HEK293 (cell line): ENCODE measurements around the gene PPP6R3.

Source experiments
- CTCF ChIA-PET: fragments of 350-600 bp; formaldehyde crosslinking; extraction: SDS; loops from one replicate; lab custom pipeline; 2021; ENCODE audit warnings: antibody characterized with exemption; lab: Yijun Ruan, JAX
- POLR2A ChIA-PET: fragments of 300-600 bp; formaldehyde crosslinking; extraction: SDS; loops from one replicate; lab custom pipeline; 2020; ENCODE audit warnings: antibody characterized with exemption, inconsistent platforms; lab: Yijun Ruan, JAX
- H3K27ac ChIP-seq: fragments of 200-500 bp; sonication (Bioruptor generic); 2 replicates; pipeline ENCODE4 v1.5.1; 2014; ENCODE audit warnings: low read depth, low read length, control low read depth, inconsistent platforms; ENCODE audit errors: extremely low read depth
- H3K36me3 ChIP-seq, 2 experiments: fragments of 200-500 bp in 1 of 2; sonication (Bioruptor generic) in 1 of 2; 1 replicate in 1 of 2; 2 replicates in 1 of 2; pipeline ENCODE4 v1.5.1; 2014 to 2017; ENCODE audit warnings: inconsistent platforms in 2 of 2, low read length in 2 of 2; ENCODE audit not compliant: control insufficient read depth in 2 of 2, insufficient read depth in 1 of 2
- H3K4me1 ChIP-seq: fragments of 200-500 bp; sonication (Bioruptor generic); 2 replicates; pipeline ENCODE4 v1.5.1; 2014; ENCODE audit warnings: mild to moderate bottlenecking, low read length, inconsistent platforms; ENCODE audit not compliant: control insufficient read depth, insufficient read depth
- H3K4me3 ChIP-seq: 2 replicates; pipeline ENCODE4 v1.5.1; 2011; ENCODE audit warnings: low read depth, mild to moderate bottlenecking, control low read depth, low read length, moderate library complexity
- H3K9me3 ChIP-seq: fragments of 200-500 bp; sonication (Bioruptor generic); 2 replicates; pipeline ENCODE4 v1.5.1; 2014; ENCODE audit warnings: low read depth, low read length, inconsistent platforms; ENCODE audit not compliant: control insufficient read depth, insufficient read depth
- GLIS1 ChIP-seq: fragments of 450-650 bp; formaldehyde crosslinking; IDR thresholded peaks from 2 replicates; pipeline ENCODE4 v1.5.1; 2016; ENCODE audit warnings: missing biosample characterization, missing genetic modification characterization
- KLF7 ChIP-seq: fragments of 450-650 bp; formaldehyde crosslinking; IDR thresholded peaks from 2 replicates; pipeline ENCODE4 v1.5.1; 2016; ENCODE audit warnings: missing biosample characterization, missing genetic modification characterization, borderline replicate concordance
- KLF8 ChIP-seq: fragments of 450-650 bp; formaldehyde crosslinking; IDR thresholded peaks from 2 replicates; pipeline ENCODE4 v1.5.1; 2016; ENCODE audit warnings: missing biosample characterization, missing genetic modification characterization
- ZBTB17 ChIP-seq: fragments of 450-650 bp; formaldehyde crosslinking; IDR thresholded peaks from 2 replicates; pipeline ENCODE4 v1.5.1; 2016; ENCODE audit warnings: missing biosample characterization, missing genetic modification characterization
- ZBTB7A ChIP-seq: fragments of 450-650 bp; formaldehyde crosslinking; IDR thresholded peaks from 2 replicates; pipeline ENCODE4 v1.5.1; 2016; ENCODE audit warnings: low read depth, missing biosample characterization, missing genetic modification characterization
- ZFHX2 ChIP-seq: fragments of 450-650 bp; formaldehyde crosslinking; conservative IDR thresholded peaks from 2 replicates; pipeline ENCODE4 v1.5.1; 2016; ENCODE audit warnings: missing biosample characterization, missing genetic modification characterization
- ZNF10 ChIP-seq: fragments of 450-650 bp; formaldehyde crosslinking; IDR thresholded peaks from 2 replicates; pipeline ENCODE4 v1.5.1; 2017; ENCODE audit warnings: missing biosample characterization, missing genetic modification characterization
- ZNF132 ChIP-seq: fragments of 450-650 bp; formaldehyde crosslinking; IDR thresholded peaks from 2 replicates; pipeline ENCODE4 v1.5.1; 2017; ENCODE audit warnings: missing biosample characterization, missing genetic modification characterization, borderline replicate concordance
- ZNF223 ChIP-seq: fragments of 450-650 bp; formaldehyde crosslinking; IDR thresholded peaks from 2 replicates; pipeline ENCODE4 v1.5.1; 2016; ENCODE audit warnings: missing biosample characterization, missing genetic modification characterization
- ZNF239 ChIP-seq: fragments of 450-650 bp; formaldehyde crosslinking; IDR thresholded peaks from 2 replicates; pipeline ENCODE4 v1.5.1; 2016; ENCODE audit warnings: missing biosample characterization, missing genetic modification characterization
- ZNF266 ChIP-seq: fragments of 450-650 bp; formaldehyde crosslinking; IDR thresholded peaks from 2 replicates; pipeline ENCODE4 v1.5.1; 2016; ENCODE audit warnings: missing biosample characterization, missing genetic modification characterization, low read depth
- ZNF37A ChIP-seq: fragments of 450-650 bp; IDR thresholded peaks from 2 replicates; pipeline ENCODE4 v1.5.1; 2018; ENCODE audit warnings: missing biosample characterization, missing genetic modification characterization
- ZNF488 ChIP-seq: fragments of 450-650 bp; formaldehyde crosslinking; IDR thresholded peaks from 2 replicates; pipeline ENCODE4 v1.5.1; 2016; ENCODE audit warnings: missing biosample characterization, missing genetic modification characterization
- ZNF558 ChIP-seq: fragments of 450-650 bp; formaldehyde crosslinking; IDR thresholded peaks from 2 replicates; pipeline ENCODE4 v1.5.1; 2016; ENCODE audit warnings: missing biosample characterization, missing genetic modification characterization
- ZNF571 ChIP-seq: fragments of 450-650 bp; formaldehyde crosslinking; IDR thresholded peaks from 2 replicates; pipeline ENCODE4 v1.5.0; 2017; ENCODE audit warnings: missing biosample characterization, missing genetic modification characterization
- ZNF600 ChIP-seq: fragments of 450-650 bp; formaldehyde crosslinking; IDR thresholded peaks from 2 replicates; pipeline ENCODE4 v1.5.1; 2016; ENCODE audit warnings: missing biosample characterization, missing genetic modification characterization
- ZNF623 ChIP-seq: fragments of 450-650 bp; formaldehyde crosslinking; IDR thresholded peaks from 2 replicates; pipeline ENCODE4 v1.5.1; 2016; ENCODE audit warnings: missing biosample characterization, missing genetic modification characterization
- ZNF664 ChIP-seq: fragments of 450-650 bp; formaldehyde crosslinking; IDR thresholded peaks from 2 replicates; pipeline ENCODE4 v1.5.1; 2016; ENCODE audit warnings: missing biosample characterization, missing genetic modification characterization
- ZNF843 ChIP-seq: fragments of 450-650 bp; formaldehyde crosslinking; IDR thresholded peaks from 2 replicates; pipeline ENCODE4 v1.5.1; 2016; ENCODE audit warnings: missing biosample characterization, missing genetic modification characterization
- TF ChIP-seq, protein P1 (sequence below): fragments of 450-650 bp; formaldehyde crosslinking; IDR thresholded peaks from 2 replicates; pipeline ENCODE4 v1.5.1; 2016; ENCODE audit warnings: missing biosample characterization, missing genetic modification characterization
- TF ChIP-seq, protein P2 (sequence below): fragments of 450-650 bp; formaldehyde crosslinking; IDR thresholded peaks from 2 replicates; pipeline ENCODE4 v1.5.1; 2017; ENCODE audit warnings: missing biosample characterization, mild to moderate bottlenecking, missing genetic modification characterization, moderate library complexity
- TF ChIP-seq, protein P3 (sequence below): fragments of 450-650 bp; formaldehyde crosslinking; IDR thresholded peaks from 2 replicates; pipeline ENCODE4 v1.5.1; 2016; ENCODE audit warnings: missing biosample characterization, missing genetic modification characterization

Gene PPP6R3

DNA sequence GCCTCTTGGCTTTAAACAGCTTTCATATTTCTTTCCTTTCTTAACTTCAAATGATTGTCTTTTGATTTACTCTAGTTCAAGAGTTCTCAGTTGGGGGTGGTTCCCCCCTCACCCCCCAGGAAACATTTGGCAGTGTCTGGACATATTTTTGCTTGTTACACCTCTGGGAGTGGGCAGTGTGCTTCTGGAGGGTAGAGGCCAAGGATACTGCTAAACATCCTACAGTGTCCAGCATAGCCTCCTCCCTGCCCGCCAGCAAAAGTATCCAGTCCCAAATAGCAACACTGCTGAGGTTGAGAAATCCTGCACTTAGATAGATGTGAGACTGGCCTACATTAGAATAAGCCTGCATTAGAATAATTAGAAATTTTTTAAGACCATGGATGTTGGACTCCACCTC, 3.2 kb downstream of the PPP6R3 start:
- 0 out of 2 replicates have a peak, but pooled peaks have one; percentile 30 for TF ChIP-seq GLIS1
- no peak for TF ChIP-seq ZBTB17 (tag by site-specific recombination)
- TF ChIP-seq ZNF623 (tag by site-specific recombination) = no peak
- peaks cover 0 to 4% of the 10 kb centered on the region in 2 experiments; a peak in 2 of 3 replicates for H3K36me3 ChIP-seq
- H3K27ac ChIP-seq = no peak overlapping the region
- H3K4me3 ChIP-seq = no peak overlapping the region
- POLR2A ChIA-PET = no interaction called here
- 0 out of 2 replicates have a peak, but pooled peaks cover under 1% of the 10 kb centered on the region for H3K4me1 ChIP-seq
- CTCF ChIA-PET = interaction anchor here (0.7 kb wide), 1 partner anchor 506 kb away, joined by 3 read pairs; no protein-coding TSS in a partner anchor
- H3K9me3 ChIP-seq = no peaks in the 10 kb centered on the region

- POLR2A ChIA-PET = no interaction called here
- Histone ChIP-seq H3K27ac (no peak overlapping the region), H3K4me1 (peaks cover 13% of the 10 kb centered on the region; the same call in 1 of the 2 replicates), H3K4me3 (no peak overlapping the region), H3K9me3 (no peaks in the 10 kb centered on the region), H3K36me3 (peaks cover 0 to 16% of the 10 kb centered on the region in 2 experiments; a peak in 2 of 3 replicates)
- TF ChIP-seq, protein P1, sequence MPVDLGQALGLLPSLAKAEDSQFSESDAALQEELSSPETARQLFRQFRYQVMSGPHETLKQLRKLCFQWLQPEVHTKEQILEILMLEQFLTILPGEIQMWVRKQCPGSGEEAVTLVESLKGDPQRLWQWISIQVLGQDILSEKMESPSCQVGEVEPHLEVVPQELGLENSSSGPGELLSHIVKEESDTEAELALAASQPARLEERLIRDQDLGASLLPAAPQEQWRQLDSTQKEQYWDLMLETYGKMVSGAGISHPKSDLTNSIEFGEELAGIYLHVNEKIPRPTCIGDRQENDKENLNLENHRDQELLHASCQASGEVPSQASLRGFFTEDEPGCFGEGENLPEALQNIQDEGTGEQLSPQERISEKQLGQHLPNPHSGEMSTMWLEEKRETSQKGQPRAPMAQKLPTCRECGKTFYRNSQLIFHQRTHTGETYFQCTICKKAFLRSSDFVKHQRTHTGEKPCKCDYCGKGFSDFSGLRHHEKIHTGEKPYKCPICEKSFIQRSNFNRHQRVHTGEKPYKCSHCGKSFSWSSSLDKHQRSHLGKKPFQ (tag by site-specific recombination) = peak; percentile 67
- no peak for TF ChIP-seq ZNF488 (tag by site-specific recombination)
- TF ChIP-seq, protein P2, sequence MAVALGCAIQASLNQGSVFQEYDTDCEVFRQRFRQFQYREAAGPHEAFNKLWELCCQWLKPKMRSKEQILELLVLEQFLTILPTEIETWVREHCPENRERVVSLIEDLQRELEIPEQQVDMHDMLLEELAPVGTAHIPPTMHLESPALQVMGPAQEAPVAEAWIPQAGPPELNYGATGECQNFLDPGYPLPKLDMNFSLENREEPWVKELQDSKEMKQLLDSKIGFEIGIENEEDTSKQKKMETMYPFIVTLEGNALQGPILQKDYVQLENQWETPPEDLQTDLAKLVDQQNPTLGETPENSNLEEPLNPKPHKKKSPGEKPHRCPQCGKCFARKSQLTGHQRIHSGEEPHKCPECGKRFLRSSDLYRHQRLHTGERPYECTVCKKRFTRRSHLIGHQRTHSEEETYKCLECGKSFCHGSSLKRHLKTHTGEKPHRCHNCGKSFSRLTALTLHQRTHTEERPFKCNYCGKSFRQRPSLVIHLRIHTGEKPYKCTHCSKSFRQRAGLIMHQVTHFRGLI (tag by site-specific recombination) = peak; percentile 93
- CTCF ChIA-PET = interaction anchor here (0.6 kb wide), 2 partner anchors 210 to 376 kb away, joined by 3 read pairs; no protein-coding TSS in a partner anchor
Measured at GRCh38 chr11:68467201-68467834, 6.8 kb downstream of the PPP6R3 start.

DNA sequence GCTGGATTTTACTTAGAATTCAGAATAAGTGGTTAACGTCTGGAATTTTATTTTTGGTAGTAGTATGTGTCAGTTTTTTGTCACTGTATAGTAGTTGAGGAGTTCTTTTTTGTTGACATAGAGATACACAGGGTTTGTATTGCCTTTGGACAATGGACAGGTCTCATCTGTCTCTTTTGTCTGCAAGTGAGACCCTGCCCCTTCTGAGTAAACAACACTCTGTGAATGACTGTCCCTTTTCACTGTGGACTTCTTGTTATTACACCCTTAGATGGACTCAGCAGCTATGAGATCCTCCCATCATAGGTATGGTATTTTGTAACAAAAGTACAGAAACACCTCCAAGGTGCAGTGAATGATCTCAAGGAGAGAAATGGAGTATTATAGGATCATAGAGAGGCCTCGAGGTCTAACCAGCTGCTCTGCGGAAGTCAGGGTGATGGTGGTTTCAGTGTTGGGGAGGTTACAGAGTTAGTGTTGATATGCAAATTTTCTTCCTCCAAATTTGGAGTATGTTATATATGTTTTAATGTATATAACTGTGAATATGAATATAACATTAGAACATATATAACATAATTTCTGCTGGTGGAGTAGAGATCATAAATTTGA, 7.8 kb downstream of the PPP6R3 start:
- Histone ChIP-seq H3K27ac (no peak overlapping the region), H3K36me3 (peaks cover 0 to 20% of the 10 kb centered on the region in 2 experiments; a peak in 2 of 3 replicates), H3K4me1 (peaks cover 15% of the 10 kb centered on the region; the same call in 1 of the 2 replicates), H3K4me3 (no peak overlapping the region), H3K9me3 (no peaks in the 10 kb centered on the region)
- ChIA-PET POLR2A (no interaction called here), CTCF (interaction anchor here (0.6 kb wide), 2 partner anchors 211 to 377 kb away, joined by 3 read pairs; no protein-coding TSS in a partner anchor)
- TF ChIP-seq KLF8 (tag by site-specific recombination) (no peak), ZNF600 (no peak), ZNF664 (no peak), ZNF132 (tag by site-specific recombination) (no peak), ZNF239 (tag by site-specific recombination) (no peak), ZNF571 (no peak), ZBTB7A (tag by site-specific recombination) (no peak), KLF7 (tag by site-specific recombination) (no peak), ZFHX2 (no peak), ZNF223 (tag by site-specific recombination) (no peak), ZNF10 (tag by site-specific recombination) (no peak), ZNF266 (tag by site-specific recombination) (no peak), ZNF843 (tag by site-specific recombination) (no peak), ZNF558 (tag by site-specific recombination) (no peak), ZNF37A (tag by site-specific recombination) (no peak)
- TF ChIP-seq, protein P3, sequence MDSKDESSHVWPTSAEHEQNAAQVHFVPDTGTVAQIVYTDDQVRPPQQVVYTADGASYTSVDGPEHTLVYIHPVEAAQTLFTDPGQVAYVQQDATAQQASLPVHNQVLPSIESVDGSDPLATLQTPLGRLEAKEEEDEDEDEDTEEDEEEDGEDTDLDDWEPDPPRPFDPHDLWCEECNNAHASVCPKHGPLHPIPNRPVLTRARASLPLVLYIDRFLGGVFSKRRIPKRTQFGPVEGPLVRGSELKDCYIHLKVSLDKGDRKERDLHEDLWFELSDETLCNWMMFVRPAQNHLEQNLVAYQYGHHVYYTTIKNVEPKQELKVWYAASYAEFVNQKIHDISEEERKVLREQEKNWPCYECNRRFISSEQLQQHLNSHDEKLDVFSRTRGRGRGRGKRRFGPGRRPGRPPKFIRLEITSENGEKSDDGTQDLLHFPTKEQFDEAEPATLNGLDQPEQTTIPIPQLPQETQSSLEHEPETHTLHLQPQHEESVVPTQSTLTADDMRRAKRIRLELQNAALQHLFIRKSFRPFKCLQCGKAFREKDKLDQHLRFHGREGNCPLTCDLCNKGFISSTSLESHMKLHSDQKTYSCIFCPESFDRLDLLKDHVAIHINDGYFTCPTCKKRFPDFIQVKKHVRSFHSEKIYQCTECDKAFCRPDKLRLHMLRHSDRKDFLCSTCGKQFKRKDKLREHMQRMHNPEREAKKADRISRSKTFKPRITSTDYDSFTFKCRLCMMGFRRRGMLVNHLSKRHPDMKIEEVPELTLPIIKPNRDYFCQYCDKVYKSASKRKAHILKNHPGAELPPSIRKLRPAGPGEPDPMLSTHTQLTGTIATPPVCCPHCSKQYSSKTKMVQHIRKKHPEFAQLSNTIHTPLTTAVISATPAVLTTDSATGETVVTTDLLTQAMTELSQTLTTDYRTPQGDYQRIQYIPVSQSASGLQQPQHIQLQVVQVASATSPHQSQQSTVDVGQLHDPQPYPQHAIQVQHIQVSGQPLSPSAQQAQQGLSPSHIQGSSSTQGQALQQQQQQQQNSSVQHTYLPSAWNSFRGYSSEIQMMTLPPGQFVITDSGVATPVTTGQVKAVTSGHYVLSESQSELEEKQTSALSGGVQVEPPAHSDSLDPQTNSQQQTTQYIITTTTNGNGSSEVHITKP (tag by site-specific recombination) = no peak
